ENCODE data around the gene VANGL1.

Gene VANGL1

DNA sequence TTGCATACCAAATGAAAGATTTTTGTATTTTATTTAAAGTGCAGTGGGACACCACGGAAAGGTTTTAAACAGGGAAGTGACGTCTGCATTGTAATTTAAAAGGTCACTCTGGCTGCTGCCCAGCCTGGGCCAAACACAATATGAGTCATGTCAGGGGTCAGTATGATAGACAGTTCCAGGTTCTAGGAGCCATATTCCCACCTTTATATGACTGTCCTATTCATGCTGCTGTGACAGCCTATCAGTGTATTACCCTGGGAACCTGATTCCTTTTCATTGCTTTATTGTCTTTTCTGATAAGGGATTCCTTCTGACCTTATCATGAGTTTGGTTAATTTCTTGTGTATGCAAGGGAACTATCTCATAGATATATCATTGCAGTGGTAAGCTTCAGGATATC is 5.3 kb downstream of the VANGL1 start:
- no peak for DNase-seq

DNA sequence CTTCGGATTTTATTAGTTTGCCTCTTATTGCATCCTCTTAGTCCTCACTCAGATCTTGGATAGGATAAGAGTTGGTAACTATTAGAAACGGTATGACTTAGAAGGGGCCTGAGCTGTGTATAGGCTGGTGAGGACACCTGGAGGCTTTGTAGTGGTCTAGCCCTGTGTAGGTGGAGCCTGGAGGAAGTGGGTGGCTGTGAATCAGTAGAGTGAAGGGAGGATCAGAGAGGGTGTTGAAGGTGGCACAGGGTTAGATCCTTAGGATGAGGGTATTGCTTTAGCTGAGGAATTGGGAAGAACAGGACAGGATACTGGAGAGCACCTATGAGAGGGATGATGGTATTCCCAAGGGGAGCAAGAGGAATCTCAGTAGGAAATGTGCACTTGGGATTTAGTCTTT is 5.7 kb downstream of the VANGL1 start:
- no peak for DNase-seq

DNA sequence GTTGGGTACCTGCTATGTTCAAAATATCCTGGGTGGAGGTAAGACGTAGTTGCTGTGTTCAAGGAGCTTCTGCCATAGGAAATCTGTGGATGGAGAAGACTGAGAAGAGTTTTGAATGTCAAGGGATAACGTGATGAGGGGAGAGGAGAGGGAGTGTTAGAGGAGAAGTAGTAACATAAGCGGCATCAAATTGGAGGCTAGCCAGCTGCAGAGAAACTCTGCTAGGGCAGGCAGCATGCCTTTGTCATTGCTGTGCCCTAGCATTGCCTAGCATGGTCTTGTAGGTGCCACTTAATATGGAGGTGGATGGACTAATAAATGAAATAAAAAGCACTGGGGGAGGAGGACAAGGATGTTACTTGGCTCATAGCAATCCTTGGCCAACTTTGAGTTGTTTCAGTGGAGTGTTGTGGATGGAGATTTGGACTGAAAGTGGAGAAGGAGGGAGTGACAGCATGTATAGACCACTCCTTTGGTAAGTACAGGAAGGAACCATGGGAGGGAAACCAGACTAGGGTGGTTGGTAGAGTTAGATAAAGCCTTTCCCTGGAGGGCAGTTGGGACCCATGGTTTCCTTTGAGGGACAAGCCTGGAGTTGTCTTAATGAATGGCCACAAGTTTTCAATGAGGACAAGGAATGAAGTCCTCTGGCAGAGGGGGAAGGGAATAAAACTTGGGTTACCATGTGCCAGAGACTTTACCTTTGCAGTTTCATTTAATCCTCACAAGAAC is 6.3 kb downstream of the VANGL1 start:
- DNase-seq, result no peak

GRCh38 chr1:115648717-115649691 is 7.2 kb downstream of the VANGL1 start:
- DNase-seq, result no peak

- DNase-seq, result no peak
These were observed 8.2 kb downstream of the VANGL1 start for GRCh38 chr1:115649964-115650363.

DNA sequence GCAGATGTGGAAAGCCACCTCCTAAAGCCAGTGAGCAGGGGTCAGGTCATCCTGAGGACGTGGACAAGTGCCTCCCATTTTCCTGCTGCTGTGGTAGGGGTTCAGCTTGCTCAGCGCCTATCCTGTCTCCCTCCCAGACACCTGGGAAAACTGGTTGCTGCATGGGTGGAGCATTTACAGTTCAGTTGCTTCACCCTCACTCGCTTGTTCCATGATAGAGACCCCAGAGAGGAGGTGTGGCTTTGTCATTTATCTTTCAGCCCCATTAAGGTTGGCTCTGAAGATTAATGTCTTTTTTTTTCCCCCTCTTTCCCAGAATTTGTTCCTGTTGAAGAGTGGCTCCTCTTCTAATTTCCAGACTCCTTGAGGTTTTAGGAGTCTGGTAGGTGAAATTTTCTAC is 9.2 kb downstream of the VANGL1 start:
- DNase-seq, result no peak

DNA sequence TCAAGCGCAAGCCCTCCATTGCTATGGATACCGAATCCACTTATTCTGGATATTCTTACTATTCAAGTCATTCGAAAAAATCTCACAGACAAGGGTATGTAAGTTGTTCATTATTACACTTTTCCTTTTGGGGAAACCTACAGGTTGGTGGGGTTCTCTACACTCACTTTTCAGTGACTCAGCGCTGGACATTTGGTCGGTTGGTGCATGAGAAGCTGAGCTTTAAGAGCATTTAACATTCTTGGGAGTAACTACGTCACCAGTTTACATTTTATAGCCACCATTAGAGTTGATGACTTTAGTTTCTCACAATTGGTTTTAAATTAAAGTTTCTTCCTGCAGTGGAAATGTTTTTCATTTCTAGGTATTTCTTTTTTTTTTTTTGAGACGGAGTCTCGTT is 9.6 kb downstream of the VANGL1 start:
- DNase-seq, result no peak

DNA sequence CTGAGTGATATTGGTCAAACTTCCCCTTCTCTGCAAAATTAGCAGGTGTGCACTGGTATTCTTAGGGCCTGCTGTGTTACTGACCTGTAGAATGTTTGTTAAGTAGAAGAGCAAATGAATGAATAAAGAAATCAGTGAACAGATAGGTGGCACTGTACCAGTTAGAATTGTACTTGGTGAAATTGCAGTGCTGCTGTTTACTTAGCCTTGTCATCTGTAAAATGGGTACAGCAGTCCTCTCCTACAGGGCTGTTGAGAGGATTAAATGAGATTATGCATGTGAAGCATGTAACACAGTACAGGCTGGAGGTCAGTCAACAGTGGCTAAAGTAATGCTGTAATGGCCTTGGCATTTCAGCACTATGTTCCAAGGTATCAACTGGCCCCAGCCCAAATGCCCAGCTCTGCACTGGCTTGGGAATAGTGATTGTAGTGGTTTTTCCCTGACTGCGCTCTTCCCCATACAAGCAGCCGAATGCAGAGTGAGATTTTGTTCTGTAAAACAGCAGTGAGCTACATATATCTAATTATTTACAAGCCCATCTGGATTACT is 10.5 kb downstream of the VANGL1 start:
- DNase-seq, result no peak

DNA sequence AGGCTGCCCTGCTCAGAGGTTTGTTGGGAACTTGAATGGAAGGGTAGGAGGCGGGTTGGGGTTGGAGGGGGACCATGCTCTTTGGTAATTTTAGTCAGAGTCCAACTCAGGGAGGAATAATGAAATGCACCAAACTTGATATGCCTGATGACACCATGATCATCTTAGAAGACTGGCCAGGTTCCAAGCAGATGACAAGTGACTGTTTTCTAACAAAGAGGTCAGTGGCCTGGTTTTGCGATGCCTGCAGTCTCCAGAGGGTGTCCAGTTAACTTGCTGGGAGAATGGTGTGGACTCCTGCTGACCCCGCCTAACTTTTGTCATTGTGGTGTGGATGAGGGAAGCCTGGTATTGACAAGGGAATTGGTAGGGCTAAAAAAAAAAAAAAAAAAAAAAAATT is 12.4 kb downstream of the VANGL1 start:
- no peak for DNase-seq

GRCh38 chr1:115654663-115655305 is 13.0 kb downstream of the VANGL1 start:
- no peak for DNase-seq

DNA sequence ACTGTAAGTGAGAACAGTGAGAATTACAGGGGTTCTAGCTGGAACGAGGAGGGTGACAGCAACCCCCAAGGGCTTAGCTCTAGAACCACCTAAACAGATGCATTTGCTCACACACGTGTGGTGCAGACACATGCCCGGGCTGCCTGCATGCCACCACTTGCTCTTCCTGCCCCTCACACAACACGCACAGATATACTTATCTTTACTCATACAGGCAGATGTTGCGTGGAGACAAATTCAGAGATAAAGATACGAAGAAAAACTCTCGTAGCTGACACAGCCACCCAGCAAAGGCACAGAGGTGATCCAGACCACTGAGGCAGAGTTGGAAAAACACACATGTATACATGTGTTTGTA is 13.5 kb downstream of the VANGL1 start:
- no peak for DNase-seq

DNA sequence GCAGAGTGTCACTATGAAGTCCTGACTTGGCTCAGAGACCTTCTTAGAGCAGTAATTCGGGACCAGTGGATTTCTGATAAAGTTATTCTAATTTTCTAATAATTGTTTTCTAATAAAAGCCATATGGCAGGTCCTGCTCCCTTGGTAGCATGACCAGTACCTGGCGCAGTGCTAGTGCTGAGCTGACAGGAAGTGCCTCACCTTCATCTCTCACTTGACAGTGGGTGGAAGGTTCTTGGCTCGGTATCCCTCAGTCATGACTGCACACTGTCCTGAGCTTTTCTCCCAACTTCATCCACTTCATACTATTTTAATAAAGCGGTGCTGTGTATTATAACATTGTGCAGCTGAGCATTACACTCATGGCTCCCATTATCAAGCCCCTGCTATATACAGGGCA is 14.1 kb downstream of the VANGL1 start:
- no peak for DNase-seq

- DNase-seq, result no peak
These were observed 14.8 kb downstream of the VANGL1 start for GRCh38 chr1:115656461-115657077.

- DNase-seq, result no peak
These were observed 16.9 kb downstream of the VANGL1 start for GRCh38 chr1:115658646-115659045.

DNA sequence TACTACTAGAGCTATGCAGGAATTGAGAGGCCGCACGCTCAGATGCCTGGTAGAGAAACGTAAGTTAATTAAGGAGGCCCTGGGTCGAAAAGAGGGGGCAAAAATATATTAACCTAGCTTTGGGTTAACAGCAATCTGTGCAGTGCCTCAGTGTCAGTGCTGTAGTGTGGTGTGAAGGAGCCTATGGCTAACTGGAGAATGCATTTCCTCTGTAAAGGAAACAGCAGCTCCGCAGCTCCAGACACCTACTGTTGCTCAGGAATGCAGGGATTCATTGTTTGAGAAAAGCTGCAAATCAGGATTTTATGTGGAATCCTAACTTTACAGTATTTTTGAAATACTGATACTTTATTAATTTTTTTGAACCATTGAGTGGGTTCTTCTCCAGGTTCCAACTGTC is 18.4 kb downstream of the VANGL1 start:
- no peak for DNase-seq

DNA sequence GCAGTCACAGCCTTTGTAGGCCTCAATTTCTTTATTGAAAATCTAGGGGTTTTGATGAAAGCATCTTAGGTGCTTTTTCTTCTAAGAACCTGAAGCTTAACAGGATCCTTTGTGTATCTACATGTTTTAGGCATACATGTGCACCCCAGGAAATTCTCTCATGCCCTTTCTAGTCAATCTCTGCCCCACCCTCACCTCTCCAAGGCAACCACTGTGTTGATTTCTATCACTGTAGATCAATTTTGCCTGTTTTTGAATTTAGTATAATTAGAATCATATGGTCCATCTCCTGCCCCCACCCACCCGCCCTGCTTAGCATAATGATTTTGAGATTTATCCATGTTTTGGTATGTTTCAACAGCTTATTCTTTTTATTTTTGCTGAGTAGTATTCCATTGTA is 19.4 kb downstream of the VANGL1 start:
- DNase-seq, result no peak

DNA sequence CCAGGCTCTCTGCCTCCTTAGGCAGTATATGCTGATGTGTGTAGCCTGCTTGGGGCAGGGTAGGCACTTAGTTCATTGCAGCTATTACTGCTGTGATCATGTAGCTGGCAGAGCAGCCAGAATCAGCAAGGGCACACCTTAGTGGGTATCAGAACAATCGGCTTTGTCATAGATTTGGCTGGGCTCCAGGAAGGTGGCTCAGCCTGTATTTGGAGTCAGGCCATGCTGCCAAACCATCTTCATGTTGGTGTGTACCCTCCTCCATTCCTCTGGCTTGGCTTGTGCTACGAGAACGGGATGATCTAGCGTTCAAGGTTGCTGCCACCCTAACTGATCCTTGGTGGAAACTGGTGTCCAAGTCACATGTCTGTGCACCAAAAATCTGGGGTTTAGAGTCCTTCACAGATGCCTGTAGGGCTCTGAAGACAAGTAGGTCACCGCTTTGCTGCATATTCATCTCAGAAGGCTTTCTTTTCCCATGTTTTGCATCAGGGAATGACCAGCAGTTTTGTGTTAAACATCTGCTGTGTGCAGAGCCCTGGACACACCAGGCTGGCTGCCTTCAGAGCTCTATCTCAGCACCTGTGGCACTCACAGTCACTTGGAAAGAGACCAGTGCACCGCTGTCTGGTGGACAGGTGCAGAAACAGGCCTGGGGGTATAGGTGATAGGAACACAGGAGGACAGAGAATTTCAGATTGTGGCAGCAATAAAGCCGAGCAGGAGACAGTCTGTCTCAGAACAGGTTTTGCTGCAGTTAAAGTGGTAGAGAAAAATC is 23.7 kb downstream of the VANGL1 start:
- peak; percentile 87 for DNase-seq

DNA sequence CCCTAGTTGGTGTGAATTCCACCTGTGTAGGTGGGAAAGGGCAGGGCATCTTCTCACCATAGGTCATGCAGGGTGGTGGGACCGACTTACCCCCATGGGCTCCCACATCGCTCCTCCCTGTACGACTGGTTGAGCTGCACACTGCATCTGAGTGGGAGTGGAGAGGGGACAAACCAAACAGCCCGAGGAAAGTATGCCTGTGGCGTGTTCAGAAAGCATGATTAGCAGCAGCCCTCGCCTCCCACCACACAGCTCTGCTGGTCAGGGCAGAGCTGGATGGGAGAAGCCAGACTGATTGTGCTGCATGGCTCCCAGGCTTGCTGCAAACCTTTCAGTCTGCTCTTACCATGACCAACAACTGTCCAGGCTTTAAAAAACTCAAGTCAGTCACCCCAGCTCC is 24.4 kb downstream of the VANGL1 start:
- no peak for DNase-seq

GRCh38 chr1:115666702-115667101 is 24.9 kb downstream of the VANGL1 start:
- no peak for DNase-seq

DNA sequence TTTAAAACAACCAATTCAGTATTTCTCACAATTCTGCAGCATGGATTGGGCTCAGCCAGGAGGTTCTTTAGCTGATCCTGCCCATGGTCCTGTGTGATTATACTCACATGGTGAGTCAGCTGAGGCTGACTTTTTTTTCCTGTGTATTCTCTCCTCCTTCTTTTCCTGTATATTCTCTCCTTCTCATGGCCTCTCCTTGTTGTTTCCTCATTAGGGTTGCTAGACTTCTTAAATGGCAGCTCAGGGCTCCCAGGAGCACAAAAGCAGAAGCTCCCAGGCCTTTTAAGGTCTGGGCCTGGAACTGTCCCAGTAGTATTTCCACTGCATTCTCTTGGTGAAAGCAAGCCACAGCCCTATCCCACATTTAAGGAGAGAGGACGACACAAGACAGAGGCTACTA is 26.8 kb downstream of the VANGL1 start:
- DNase-seq, result no peak

DNA sequence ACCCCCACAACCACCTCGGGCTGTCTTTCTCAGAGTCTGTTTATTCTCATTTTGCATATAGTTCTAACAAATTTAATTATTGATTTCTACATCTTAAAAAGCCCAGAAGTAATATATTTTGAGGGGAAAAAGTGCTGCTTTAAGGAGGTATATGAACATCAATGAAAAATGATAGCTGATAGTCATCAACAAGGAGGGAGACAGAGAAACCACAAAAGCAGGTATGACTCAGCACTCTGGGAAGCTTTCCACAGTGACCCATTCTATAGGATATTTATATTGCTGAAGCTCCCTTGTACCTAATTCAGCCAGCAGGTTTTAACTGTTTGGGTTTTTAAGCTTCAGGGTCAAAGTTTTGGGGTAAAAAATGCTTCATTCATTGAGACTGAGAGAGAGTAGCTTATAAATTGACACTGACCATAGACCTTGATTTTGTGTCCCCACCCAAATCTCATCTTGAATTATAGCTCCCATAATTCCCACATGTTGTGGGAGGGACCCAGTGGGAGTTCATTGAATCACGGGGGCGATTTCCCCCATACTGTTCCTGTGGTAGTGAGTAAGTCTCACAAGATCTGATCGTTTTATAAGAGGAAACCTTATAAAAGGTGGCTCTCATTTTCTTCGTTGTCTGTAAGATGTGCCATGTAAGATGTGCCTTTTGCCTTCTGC is 27.4 kb downstream of the VANGL1 start:
- no peak for DNase-seq

DNA sequence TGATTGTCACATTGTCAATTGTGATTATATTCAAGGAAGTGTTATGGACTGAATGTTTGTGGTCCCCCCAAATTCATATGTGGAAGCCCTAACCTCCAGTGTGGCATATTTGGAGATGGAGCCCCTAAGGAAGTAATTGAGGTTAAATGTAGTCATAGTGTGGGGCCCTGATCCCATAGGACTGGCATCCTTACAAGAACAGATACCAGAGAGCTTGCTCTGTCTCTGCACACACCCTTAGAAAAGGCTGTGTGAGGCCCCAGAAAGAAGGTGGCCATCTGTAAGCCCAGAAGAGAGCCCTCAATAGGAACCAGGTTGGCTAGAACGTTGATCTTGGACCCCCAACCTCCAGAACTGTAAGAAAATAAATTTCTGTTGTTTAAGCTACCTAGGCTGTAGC is 28.1 kb downstream of the VANGL1 start:
- DNase-seq, result no peak
